ENCODE data around the gene RAD21L1. TPM values are rescaled to one million over a fixed set of nuclear protein-coding genes. Genes with fewer than 3 reads are reported as not detected.

Gene RAD21L1
- total RNA-seq, 4 donors from 2014 or later: 0.34 TPM; not detected in 3

DNA sequence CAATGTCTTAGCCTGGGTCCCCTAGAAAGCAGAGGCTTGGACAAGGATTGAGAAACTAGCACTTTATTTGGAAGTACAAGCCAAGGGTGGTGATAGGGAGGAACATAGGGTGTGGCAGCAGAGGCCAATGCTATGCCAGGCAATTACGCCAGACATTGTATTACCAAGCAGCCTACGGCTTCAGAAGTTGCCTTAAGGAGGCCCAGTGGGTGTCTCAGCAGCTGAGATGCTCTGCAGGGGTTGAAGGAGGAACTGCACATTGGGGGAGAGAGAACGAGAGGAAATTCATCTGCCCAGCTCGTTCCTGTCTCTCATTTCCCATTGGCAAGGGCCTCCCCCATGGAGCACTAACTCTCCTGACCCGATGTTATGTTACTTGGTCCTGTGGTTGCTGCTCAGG, 21.7 kb upstream of the RAD21L1 start:
- H3K27ac ChIP-seq: peak overlapping the region; percentile 54
- no peaks in the 10 kb centered on the region for H3K27me3 ChIP-seq
- TF ChIP-seq POLR2A (IDR thresholded peaks at IDR 0.05) (no peak), POLR2AphosphoS5 (IDR thresholded peaks at IDR 0.05) (no peak), EP300 (IDR thresholded peaks at IDR 0.05) (no peak)
- TF ChIP-seq, protein P1, sequence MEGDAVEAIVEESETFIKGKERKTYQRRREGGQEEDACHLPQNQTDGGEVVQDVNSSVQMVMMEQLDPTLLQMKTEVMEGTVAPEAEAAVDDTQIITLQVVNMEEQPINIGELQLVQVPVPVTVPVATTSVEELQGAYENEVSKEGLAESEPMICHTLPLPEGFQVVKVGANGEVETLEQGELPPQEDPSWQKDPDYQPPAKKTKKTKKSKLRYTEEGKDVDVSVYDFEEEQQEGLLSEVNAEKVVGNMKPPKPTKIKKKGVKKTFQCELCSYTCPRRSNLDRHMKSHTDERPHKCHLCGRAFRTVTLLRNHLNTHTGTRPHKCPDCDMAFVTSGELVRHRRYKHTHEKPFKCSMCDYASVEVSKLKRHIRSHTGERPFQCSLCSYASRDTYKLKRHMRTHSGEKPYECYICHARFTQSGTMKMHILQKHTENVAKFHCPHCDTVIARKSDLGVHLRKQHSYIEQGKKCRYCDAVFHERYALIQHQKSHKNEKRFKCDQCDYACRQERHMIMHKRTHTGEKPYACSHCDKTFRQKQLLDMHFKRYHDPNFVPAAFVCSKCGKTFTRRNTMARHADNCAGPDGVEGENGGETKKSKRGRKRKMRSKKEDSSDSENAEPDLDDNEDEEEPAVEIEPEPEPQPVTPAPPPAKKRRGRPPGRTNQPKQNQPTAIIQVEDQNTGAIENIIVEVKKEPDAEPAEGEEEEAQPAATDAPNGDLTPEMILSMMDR (IDR thresholded peaks at IDR 0.05): no peak

DNA sequence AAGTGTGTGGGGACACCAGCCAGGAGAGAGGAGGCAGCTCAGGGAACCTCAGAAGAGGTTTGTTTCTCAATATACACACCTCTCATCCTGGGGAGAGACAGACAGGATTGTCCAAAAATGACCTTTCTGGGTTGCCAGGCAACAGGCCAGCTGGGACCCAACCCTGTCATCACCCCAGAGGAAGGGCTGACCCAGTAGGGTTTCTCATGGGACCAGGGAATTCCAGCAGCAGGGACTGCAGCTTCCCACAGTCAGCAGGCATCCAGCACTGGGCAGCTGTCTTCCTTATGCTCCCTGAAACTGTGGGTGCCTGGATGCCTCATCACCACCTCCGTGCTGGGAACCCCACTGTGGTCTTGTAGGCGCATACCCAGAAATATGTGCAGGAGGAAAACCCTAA, 21.3 kb upstream of the RAD21L1 start:
- Histone ChIP-seq H3K4me3 (no peak overlapping the region), H3K9me3 (no peaks in the 10 kb centered on the region), H3K4me1 (peaks cover 18% of the 10 kb centered on the region), H3K27me3 (no peaks in the 10 kb centered on the region), H3K36me3 (no peaks in the 10 kb centered on the region), H3K27ac (no peak overlapping the region)
- WGBS: 96% methylated on average over 2 of the region's 2 CpGs
- no peak for DNase-seq (ENCODE audit: low spot score in 2 of 2)
- TF ChIP-seq EP300 (IDR thresholded peaks at IDR 0.05): no peak
- TF ChIP-seq, protein P1 (IDR thresholded peaks at IDR 0.05): no peak
- no peak for TF ChIP-seq POLR2A (IDR thresholded peaks at IDR 0.05)
- no peak for TF ChIP-seq POLR2AphosphoS5 (IDR thresholded peaks at IDR 0.05)

More for the DNA sequence above, 21.7 kb upstream of the RAD21L1 start:
- Histone ChIP-seq H3K4me3 (no peak overlapping the region), H3K36me3 (no peaks in the 10 kb centered on the region), H3K9me3 (no peaks in the 10 kb centered on the region), H3K4me1 (peaks cover 18% of the 10 kb centered on the region)
- WGBS: 43% methylated on average over 3 of the region's 5 CpGs
- peak in 1 of 2 donors; percentile 21 for DNase-seq (ENCODE audit: low spot score in 2 of 2)

DNA sequence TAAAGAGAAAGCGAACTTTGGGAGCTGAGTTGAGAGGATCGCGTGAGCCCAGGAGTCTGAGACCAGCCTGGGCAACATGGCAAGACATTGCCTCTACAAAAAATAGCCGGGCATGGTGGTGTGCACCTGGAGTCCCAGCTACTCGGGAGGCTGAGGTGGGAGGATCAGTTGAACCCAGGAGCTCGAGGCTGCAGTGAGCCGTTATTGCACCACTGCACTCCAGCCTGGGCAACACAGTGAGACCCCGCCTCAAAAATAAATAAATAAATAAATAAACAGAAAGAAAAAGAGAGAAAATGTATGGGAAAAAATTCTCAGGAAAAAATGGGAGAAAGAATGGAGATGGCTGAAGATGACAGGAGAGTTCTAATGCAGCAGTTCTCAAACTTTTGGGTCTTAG, 20.0 kb upstream of the RAD21L1 start:
- no peaks in the 10 kb centered on the region for H3K27me3 ChIP-seq
- no peak overlapping the region for H3K27ac ChIP-seq
- TF ChIP-seq POLR2A (IDR thresholded peaks at IDR 0.05) (no peak), EP300 (IDR thresholded peaks at IDR 0.05) (no peak), POLR2AphosphoS5 (IDR thresholded peaks at IDR 0.05) (no peak)
- TF ChIP-seq, protein P1 (IDR thresholded peaks at IDR 0.05): no peak
- no peaks in the 10 kb centered on the region for H3K36me3 ChIP-seq
- H3K9me3 ChIP-seq: no peaks in the 10 kb centered on the region
- WGBS: 94% methylated on average over 8 of the region's 8 CpGs
- H3K4me3 ChIP-seq: no peak overlapping the region
- no peak for DNase-seq (ENCODE audit: low spot score in 2 of 2)
- peaks cover 18% of the 10 kb centered on the region for H3K4me1 ChIP-seq

DNA sequence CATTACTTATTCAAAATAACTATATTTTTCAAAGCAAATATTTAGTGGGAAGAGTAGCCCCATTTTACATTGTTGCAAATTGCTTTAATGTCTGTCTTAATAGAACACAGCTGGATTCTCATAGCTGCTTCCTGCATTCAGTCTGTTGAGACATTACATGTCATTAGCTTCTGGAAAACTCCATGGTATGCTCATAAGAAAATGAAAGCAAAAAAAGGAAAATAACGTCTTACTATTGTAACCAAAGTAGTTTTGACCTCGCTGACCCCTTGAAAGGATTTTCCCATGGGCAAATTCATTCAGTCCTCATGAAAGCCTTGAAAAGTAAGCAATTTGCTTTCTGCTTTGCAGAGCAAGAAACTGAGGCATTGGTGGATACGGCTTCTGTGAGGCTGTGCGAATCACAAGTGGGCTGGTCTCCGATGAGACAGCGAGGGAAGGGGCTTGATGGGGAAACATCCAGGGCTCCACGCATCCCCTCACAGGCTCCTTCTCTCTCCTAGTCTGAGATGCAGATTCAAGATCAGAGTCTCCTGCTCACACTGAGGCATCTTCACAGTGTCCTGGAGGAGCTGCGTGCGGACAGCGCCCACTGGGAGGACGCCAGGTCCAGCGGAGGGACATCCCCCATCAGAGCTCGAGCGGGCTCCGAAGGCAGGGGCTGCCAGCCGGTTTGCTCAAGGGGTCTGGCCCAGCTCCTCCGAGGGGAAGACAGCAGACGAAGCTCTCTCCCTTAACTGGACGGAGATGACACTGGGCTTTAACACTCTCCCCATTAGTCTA, 19.3 kb upstream of the RAD21L1 start:
- Histone ChIP-seq H3K4me1 (peaks cover 18% of the 10 kb centered on the region), H3K4me3 (no peak overlapping the region), H3K27me3 (no peaks in the 10 kb centered on the region), H3K9me3 (no peaks in the 10 kb centered on the region), H3K36me3 (no peaks in the 10 kb centered on the region), H3K27ac (no peak overlapping the region)
- TF ChIP-seq, protein P1 (IDR thresholded peaks at IDR 0.05): no peak
- TF ChIP-seq EP300 (IDR thresholded peaks at IDR 0.05): no peak
- no peak for TF ChIP-seq POLR2AphosphoS5 (IDR thresholded peaks at IDR 0.05)
- no peak for TF ChIP-seq POLR2A (IDR thresholded peaks at IDR 0.05)
- DNase-seq (ENCODE audit: low spot score in 2 of 2): no peak
- WGBS: 66% methylated on average over 13 of the region's 19 CpGs

DNA sequence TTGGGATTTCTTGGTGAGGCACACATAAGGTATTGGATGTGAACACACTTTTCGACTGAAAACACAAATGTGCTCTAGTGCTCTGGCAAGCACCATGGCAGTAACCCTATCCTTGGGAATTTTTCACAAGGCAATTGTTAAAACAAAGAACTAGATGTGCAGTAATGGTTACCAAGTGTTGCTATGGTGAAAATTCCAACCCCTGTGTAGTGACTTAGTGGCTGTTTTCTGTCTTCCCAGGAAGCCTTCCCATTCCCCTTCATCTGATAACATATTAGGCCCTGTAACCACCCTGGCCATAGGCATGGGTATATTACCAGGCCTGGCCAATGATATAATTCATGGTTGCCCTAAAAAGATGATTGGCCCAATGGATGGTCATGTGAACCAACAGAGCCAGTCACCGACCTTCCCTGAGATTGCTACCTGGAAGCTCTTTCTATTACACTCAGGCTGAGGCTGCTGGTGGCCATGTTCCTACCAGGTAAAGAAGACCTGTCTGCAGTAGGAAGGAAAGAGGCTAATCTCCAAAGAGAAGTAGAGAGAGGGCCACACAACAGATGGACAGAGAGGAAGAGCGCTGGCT, 18.5 kb upstream of the RAD21L1 start:
- no peak for DNase-seq (ENCODE audit: low spot score in 2 of 2)
- Histone ChIP-seq H3K27ac (no peak overlapping the region), H3K4me1 (peaks cover 18% of the 10 kb centered on the region)

More for the DNA sequence above, 18.5 kb upstream of the RAD21L1 start:
- Histone ChIP-seq H3K9me3 (no peaks in the 10 kb centered on the region), H3K4me3 (no peak overlapping the region), H3K27me3 (no peaks in the 10 kb centered on the region), H3K36me3 (no peaks in the 10 kb centered on the region)
- WGBS: 88% methylated on average over 3 of the region's 3 CpGs
- TF ChIP-seq EP300 (IDR thresholded peaks at IDR 0.05): no peak
- no peak for TF ChIP-seq POLR2AphosphoS5 (IDR thresholded peaks at IDR 0.05)
- TF ChIP-seq POLR2A (IDR thresholded peaks at IDR 0.05): no peak
- TF ChIP-seq, protein P1 (IDR thresholded peaks at IDR 0.05): no peak
